Measurements from ENCODE around the gene DHRS3. TPM values are rescaled to one million over a fixed set of nuclear protein-coding genes. Genes with fewer than 3 reads are reported as not detected.

The DHRS3 gene
- total RNA-seq, 1 donor from 2014 or later = 214 TPM

DNA sequence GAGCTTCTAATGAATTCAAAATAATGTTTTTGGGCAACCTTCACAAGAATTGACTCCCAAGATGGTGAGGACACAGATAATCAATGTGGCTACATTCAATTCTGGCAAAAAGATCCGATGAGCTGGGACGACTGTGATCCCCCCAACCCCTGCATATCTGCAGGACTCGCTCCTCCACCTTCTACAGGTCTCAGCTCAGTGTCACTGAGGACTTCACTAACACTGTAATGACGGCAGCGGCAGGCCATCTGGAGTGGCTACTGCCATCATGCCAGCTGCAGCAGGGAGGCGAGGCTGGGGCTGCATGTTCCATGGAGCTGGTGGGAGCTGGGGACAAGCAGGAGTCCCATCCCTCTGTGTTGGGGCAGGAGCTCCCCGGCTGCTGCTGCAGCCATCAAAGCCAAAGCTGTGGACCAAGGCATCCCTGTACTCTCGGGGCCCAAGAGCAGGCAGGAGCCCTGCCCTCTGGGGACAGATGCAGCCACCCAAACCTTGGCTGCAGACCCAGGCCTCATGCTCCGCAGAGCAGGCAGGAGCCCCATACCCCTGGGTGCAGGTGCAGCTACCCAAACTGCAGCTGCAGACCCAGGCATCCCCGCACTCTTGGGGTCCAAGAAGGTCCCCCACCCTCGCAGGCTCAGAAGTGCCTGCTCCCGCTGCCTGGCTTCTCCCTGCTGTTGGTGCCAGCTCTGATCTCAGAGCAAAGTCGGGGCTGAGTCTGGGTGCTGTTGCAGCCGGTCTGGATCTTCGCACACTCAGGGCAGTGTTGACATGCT is 12.2 kb upstream of the DHRS3 start:
- H3K9me3 Mint-ChIP-seq (ENCODE audit: low read depth) = peaks cover 2% of the 10 kb centered on the region
- no peak for DNase-seq (ENCODE audit: low spot score, unreplicated experiment)
- H3K4me1 Mint-ChIP-seq (ENCODE audit: low read depth) = peaks cover 19% of the 10 kb centered on the region
- H3K27me3 Mint-ChIP-seq = no peaks in the 10 kb centered on the region
- peak overlapping the region; percentile 49 for H3K27ac Mint-ChIP-seq
- no peaks in the 10 kb centered on the region for H3K36me3 Mint-ChIP-seq (ENCODE audit: insufficient read depth)
- no peak overlapping the region for H3K4me3 Mint-ChIP-seq (ENCODE audit: low read depth)
- TF ChIP-seq, protein P1, sequence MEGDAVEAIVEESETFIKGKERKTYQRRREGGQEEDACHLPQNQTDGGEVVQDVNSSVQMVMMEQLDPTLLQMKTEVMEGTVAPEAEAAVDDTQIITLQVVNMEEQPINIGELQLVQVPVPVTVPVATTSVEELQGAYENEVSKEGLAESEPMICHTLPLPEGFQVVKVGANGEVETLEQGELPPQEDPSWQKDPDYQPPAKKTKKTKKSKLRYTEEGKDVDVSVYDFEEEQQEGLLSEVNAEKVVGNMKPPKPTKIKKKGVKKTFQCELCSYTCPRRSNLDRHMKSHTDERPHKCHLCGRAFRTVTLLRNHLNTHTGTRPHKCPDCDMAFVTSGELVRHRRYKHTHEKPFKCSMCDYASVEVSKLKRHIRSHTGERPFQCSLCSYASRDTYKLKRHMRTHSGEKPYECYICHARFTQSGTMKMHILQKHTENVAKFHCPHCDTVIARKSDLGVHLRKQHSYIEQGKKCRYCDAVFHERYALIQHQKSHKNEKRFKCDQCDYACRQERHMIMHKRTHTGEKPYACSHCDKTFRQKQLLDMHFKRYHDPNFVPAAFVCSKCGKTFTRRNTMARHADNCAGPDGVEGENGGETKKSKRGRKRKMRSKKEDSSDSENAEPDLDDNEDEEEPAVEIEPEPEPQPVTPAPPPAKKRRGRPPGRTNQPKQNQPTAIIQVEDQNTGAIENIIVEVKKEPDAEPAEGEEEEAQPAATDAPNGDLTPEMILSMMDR (IDR thresholded peaks at IDR 0.05; ENCODE audit: unreplicated experiment) = no peak

- no peak overlapping the region for H3K4me3 Mint-ChIP-seq (ENCODE audit: low read depth)
- H3K27me3 Mint-ChIP-seq = no peaks in the 10 kb centered on the region
- H3K9me3 Mint-ChIP-seq (ENCODE audit: low read depth) = no peaks in the 10 kb centered on the region
- TF ChIP-seq, protein P1 (IDR thresholded peaks at IDR 0.05; ENCODE audit: unreplicated experiment) = no peak
- peaks cover 19% of the 10 kb centered on the region for H3K4me1 Mint-ChIP-seq (ENCODE audit: low read depth)
- no peak for DNase-seq (ENCODE audit: low spot score, unreplicated experiment)
- no peaks in the 10 kb centered on the region for H3K36me3 Mint-ChIP-seq (ENCODE audit: insufficient read depth)
- peak overlapping the region; percentile 49 for H3K27ac Mint-ChIP-seq
Observed at GRCh38 chr1:12629511-12629956, 11.5 kb upstream of the DHRS3 start.

GRCh38 chr1:12627296-12627695 is 9.3 kb upstream of the DHRS3 start:
- H3K36me3 Mint-ChIP-seq (ENCODE audit: insufficient read depth) = no peaks in the 10 kb centered on the region
- no peak for DNase-seq (ENCODE audit: low spot score, unreplicated experiment)
- H3K4me3 Mint-ChIP-seq (ENCODE audit: low read depth) = no peak overlapping the region
- peaks cover 30% of the 10 kb centered on the region for H3K4me1 Mint-ChIP-seq (ENCODE audit: low read depth)
- no peaks in the 10 kb centered on the region for H3K27me3 Mint-ChIP-seq
- no peaks in the 10 kb centered on the region for H3K9me3 Mint-ChIP-seq (ENCODE audit: low read depth)
- H3K27ac Mint-ChIP-seq = peak overlapping the region; percentile 74
- TF ChIP-seq, protein P1 (IDR thresholded peaks at IDR 0.05; ENCODE audit: unreplicated experiment) = no peak

DNA sequence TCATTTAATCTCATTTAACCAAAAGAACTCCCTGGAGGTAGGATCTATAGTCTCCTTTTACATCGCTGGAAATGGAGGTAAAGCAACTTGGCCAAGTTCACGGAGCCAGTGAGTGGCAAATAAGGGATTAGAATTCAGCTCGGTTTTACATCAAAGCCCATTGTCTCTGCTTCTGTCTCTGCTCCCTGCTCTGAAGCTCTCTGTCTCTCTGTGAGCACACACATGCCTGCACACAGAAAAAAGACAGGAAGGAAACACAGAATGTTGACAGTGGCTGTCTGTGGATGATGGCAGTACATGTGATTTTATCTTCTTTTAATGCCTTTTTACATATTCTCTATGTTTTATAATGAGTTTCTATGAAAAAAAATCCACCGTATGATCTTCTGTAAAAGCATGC is 8.9 kb upstream of the DHRS3 start:
- no peak overlapping the region for H3K4me3 Mint-ChIP-seq (ENCODE audit: low read depth)
- TF ChIP-seq, protein P1 (IDR thresholded peaks at IDR 0.05; ENCODE audit: unreplicated experiment) = no peak
- no peaks in the 10 kb centered on the region for H3K27me3 Mint-ChIP-seq
- H3K36me3 Mint-ChIP-seq (ENCODE audit: insufficient read depth) = no peaks in the 10 kb centered on the region
- H3K4me1 Mint-ChIP-seq (ENCODE audit: low read depth) = peaks cover 34% of the 10 kb centered on the region
- H3K27ac Mint-ChIP-seq = peak overlapping the region; percentile 74
- no peaks in the 10 kb centered on the region for H3K9me3 Mint-ChIP-seq (ENCODE audit: low read depth)
- DNase-seq (ENCODE audit: low spot score, unreplicated experiment) = no peak

- Mint-ChIP-seq H3K4me3 (ENCODE audit: low read depth) (no peak overlapping the region), H3K27ac (no peak overlapping the region), H3K4me1 (ENCODE audit: low read depth) (peaks cover 37% of the 10 kb centered on the region), H3K36me3 (ENCODE audit: insufficient read depth) (no peaks in the 10 kb centered on the region), H3K27me3 (no peaks in the 10 kb centered on the region), H3K9me3 (ENCODE audit: low read depth) (no peaks in the 10 kb centered on the region)
- no peak for DNase-seq (ENCODE audit: low spot score, unreplicated experiment)
- TF ChIP-seq, protein P1 (IDR thresholded peaks at IDR 0.05; ENCODE audit: unreplicated experiment) = no peak
Observed at GRCh38 chr1:12625276-12625675, 7.3 kb upstream of the DHRS3 start.

Measured in progenitor cell of endocrine pancreas (in vitro differentiated cells).